Ecto neural progenitor cell (in vitro differentiated cells): ENCODE data around the gene GRAMD4.

Experiments used
- DNase-seq: peaks from one replicate; pipeline ENCODE4 v3.0.0-alpha.2; 2018; ENCODE audit warnings: low spot score

The GRAMD4 gene

DNA sequence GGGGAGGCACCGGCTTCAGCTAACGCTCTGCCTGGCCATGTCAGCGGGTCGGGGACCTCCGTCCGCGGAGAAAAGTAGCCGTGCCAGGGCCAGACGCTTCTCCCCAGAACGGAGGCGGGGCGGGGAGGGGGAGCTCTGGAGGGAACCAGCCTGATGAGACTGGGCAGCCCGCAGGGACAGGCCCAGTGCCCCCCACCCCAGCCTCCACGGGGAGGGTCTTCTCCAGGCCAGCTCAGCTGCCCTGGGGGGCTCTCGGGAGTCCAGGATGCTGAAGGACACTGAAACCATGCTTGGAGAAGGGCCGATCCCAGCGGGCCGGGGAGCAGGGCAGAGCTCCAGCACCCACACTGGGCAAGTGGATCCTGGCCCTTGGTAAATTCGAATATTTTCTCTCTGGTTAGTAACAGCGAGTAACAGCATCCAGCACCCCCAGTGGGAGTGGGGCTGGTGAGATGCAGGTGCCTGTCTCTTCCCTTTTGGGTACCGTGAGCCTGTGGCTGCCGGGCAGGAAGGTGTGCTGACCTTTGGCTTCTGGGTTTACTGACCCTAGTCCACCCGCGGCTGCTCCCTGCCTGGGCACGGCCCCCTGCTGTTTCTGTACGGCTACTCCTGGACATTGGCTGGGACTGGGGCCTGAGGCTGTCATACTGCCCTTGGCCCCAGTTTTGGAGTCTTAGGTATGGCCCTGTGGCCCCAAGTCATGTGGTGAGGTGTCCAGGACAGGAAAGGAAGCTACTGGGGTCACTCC is 35.8 kb downstream of the GRAMD4 start:
- DNase-seq = no peak

DNA sequence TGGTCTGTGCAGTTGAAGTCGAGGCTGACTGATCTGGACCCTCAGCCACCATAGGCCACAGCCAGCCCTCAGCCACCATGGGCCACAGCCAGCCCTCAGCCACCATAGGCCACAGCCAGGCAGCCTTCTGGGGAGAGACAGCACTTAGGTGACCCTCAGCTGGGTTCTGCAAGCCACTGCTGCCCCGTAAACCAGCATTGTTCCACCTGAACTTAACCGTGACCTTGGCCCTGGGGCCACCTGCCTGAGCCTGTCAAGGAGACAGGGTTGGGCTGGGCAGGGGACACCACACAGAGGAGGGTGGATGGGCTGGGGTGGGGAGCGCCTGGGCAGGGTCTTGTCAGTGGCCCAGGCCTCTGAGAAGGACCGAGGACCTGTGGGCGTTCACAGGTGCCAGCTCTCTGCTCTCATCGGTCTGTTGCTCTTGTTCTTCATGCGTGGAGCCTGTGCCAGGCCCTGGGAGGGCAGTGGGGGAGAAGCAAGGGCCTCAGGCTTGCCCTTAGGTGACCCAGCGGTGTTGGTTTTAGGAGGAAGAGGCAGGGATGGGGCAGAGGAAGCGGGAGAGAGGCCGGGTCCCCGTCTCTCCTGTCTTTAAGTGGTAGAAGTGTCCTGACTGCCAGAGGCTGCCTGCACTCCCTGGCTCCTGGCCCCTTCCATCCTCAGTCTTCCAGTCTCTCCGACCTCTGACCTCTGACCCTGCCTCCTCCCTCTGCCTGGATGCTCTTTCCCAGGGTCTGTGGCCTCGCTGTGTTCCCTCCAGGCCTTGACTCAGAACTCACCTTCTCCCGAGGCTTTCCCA is 36.9 kb downstream of the GRAMD4 start:
- DNase-seq = no peak

DNA sequence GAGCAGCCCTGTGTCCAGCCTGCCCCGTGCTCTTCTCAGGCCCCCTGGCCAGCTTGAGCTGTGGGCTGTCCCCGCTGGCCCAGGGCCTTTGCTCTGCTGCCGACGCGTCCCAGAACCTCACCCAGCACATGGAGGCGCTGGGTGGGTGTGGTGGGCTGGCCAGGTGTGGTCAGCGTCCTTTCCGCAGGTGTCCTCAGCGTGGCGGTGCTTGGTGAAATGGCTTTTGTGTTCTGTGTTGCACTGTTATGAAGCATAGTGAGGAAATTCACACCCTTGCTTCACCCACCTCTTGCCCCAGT is 37.4 kb downstream of the GRAMD4 start:
- no peak for DNase-seq

DNA sequence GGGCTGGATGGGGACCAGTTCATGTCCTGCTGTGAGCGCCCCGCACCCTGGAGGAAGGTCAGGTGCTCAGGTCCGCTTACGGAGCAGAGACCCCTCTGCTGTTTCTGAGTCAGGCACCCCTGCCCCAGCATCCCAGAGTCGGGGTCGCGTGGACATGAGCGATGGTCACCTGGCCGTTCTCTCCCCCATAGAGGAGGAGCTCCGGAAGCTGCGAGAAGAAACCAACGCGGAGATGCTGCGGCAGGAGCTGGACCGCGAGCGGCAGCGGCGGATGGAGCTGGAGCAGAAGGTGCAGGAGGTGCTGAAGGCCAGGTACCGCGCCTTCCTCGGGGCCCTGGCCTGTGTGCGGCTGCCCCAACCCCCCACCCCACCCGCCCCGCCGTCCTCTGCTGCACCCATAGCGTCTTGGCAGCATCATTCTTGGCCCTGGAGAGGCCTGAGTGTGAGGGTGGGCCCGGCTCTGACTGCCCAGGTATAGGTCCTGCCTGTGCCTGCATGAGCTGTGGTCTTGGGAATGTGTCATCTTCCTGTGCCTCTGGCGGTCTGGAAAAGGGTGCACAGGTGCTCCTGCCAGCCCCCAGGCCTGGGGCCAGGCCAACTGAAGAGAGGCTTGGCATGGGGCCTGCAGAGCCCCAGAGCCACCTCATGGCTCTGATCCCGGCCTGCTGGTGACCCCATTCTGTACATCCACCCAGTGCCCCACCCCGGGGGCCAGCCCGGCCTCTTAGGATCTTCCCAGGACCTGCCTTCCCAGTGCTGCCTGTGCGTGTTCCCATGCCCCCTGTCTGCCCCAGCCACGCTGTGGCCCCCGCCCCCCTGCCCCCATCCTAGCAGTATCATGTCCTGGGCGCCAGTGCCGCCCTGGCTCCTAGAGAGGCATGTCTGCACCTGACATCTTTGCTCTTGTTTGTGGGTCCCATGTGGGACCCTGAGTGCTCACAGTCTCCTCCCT is 38.1 kb downstream of the GRAMD4 start:
- DNase-seq = no peak

DNA sequence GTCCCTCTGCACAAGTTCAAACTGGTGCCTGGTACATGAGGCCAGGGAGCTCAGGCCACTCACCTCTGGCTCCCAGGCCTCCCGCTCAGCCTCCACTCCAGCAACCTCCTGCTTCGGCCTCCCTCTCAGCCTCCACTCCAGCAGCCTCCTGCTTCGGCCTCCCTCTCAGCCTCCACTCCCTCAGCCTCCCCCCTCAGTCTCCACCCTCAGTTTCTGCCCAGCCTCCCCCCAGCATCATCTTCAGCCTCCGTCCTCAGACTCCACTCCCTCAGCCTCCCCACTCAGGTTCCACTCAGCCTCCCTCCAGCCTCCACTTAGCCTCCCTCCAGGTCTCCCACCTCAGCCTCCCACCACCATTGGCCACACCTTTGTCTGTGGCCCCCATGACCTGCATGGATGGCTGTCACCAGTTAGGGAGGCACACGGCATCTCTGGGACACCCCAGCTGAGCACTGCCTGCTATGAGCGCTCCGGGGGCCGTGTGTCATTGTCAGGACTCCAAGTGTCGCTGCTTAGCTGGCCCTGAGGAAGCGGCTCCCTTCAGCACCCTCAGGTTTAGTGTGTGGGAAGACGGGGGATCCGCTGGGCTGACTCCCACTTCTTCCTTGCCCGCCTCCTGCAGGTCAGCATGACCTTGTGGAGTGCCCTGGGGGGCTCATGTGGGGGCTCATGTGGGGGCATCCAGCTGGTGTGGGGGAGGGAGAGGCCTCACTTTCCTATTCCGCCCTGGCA is 39.0 kb downstream of the GRAMD4 start:
- no peak for DNase-seq

DNA sequence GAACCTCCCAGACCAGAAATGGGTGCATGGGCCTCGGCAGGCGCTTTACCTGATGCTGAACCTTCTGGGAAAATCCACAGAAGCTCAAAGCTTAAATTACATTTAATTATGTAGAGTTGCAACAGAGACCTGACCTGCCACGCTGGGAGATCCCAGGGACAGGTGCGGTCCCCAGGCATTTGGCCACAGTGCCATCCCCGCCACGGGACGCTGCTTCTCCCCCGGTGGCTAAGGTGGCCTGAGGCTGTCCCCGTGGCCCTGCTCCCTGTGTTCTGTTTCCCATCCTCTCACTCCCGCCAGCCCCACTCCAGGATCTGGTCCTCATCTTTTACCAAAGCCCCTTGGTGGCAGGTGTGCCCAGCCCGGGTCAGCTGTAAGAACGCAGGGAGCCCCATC is 39.6 kb downstream of the GRAMD4 start:
- no peak for DNase-seq

DNA sequence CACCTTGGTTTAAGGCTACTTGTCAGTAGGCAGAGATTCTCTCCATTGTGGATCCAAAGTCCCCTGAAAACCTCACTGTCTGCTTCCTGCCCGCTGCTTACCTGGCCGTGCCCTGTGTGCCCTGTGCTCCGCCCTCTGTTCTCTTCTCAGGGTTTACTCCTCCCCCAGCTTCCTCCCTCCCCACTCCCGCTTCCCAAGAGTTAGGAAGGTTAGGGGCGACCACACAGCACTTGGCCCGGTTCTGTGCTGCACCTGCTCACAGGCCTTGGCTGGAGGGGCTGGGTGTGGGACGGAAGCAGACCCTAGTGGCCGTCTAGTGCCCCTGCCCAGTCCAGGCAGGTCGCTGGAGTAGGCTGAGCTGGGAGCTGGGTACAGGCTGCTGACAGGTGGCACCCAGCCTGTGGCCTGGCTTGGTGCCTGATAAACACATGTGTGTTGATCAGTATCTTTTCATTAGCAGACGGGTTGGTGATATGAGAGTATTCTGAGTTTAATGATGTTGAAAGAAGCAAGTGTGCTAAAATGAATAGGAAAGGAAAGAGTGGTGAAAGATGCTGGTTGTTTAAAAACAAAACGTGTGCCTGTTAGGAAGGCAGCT is 40.5 kb downstream of the GRAMD4 start:
- DNase-seq = no peak

DNA sequence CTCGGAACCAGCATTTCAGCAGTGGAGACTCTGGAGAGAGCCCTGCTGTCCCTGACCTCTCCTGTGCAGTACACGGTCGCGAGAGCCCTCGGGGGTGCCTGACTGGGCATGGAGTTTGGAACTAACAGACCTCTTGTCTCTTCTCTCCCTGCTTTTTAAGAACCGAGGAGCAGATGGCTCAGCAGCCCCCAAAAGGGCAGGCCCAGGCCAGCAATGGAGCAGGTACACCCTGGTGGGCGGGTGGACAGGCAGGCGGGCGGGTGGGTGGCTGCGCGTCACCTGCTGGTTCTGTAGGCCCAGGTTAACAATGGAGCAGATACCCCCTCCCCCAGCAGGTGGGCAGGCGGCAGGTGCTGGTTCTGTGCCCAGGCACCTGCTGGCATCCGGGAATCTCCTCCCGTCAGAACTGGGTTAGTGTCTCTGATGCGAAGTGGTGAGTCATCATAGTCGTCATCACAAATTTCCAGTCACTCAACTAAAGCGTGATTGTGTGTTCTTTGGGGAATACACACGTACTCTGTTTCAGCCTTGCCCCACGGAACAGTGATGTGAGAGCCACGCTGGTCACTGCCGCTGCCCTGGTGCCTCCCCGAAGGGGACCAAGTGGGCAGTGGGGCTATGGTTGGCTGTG is 41.1 kb downstream of the GRAMD4 start:
- no peak for DNase-seq

DNA sequence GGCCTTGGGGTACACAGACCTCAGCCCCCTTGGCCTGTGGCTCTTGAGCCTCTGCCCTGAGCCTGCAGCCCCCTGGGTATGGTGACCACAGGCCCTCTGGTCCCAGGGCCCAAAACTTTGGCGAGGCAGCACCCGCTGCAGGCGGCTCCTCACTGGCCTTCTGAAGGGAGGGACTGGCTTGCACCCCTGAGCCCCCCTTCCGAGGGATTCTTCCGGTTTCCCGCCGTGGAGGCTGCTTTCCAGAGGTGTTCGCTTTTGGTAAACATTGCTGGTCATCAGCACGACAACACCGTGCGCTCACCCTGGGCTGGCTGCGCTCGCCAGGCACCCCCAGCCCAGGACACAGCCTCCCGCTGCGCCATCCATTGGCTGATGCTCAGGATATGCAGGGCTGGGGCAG is 42.0 kb downstream of the GRAMD4 start:
- DNase-seq = no peak

DNA sequence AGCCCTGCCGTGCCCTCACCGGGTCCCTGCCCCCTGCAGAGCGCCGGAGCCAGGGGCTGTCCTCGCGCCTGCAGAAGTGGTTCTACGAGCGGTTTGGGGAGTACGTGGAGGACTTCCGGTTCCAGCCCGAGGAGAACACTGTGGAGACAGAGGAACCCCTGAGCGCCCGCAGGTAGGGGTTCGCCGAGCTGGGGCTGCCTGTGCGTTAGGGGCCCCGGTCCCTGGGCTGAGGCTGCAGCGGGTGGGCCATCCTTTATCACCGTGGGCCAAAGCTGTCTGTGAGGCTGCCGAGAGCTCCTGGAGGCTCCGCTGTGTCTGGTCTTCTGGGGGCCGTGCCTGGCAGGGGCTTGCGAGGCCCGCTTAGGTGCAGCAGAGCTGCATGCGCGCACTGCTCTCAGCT is 42.8 kb downstream of the GRAMD4 start:
- DNase-seq = no peak

DNA sequence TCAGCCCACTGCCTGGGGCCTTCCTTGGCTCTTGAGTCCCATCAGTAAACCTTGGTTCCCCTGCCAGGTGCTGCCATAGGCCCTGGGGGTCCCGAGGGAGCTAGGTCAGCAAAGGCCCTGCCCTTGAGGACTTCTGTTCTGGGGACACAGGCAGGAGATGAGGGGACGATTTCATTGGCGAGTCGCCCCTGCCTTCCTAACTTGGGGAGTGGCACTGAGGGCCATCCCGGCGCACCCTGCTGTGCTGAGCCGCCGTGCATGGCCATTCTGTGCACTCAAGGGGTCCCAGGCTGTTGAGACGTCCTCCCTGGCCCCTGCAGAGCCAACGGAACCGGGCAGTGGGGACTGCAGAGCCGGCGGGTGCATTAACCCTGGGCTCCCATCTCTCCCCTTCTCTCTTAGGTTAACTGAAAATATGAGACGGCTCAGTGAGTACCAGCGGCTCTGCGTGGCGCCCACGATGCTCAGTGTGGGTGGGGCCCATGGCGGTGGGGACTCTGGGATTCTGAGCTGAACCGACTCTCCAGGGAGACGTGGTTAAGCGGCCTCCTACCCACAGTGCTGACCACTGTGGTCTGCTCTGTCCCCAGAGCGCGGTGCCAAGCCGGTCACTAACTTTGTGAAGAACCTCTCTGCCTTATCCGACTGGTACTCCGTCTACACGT is 43.4 kb downstream of the GRAMD4 start:
- DNase-seq = no peak

DNA sequence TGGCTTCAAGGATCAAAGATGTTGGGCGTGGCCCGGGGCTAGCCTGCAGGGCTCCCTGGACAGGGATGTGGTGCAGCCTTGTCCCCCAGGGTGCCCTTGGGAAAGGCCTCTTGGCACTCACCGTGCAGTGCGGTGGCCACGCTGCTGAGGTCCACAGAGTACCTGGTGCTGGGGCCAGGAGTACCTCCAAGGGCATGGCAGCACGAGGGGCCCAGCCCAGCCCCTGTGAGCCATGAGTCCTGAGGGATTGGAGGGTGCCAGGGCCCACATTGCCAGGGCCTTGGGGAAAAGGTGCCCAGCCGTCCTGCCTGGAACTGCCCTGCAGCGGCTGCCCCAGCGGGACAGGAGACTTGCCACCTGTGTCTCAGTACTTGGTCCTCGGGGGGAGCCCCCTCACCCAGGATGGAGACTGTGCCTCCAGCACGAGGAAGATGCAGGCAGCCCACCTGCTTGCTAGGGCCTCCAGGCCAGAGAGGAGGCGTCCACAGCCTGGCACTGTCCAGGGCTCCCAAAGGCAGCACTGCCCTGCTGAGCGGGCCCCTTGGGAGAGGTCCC is 44.2 kb downstream of the GRAMD4 start:
- no peak for DNase-seq

DNA sequence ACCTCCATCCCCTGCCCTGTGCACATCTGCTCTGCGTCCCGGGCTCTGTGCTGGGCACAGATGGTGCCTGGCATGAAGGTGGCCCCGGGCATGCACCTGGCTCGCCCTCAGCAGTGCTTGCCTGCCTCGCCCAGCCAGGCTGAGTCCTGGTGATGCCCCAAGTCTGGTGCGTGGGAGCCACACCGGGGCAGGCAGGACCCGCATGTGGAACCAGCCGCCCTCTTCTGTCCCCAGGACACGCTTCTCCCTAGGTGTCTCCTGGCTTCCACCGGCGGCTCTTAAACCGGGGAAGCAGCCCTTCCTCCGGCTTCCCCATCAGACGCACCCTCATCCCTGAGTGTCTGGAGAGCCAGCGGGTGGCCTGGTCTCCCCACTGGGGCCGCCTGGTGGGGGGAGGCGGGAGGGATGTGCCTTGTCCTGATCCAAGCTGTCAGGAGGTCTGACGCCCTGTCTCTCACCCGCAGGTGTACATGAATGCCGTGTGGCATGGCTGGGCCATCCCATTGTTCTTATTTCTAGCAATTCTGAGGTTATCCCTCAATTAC is 45.0 kb downstream of the GRAMD4 start:
- DNase-seq = no peak

DNA sequence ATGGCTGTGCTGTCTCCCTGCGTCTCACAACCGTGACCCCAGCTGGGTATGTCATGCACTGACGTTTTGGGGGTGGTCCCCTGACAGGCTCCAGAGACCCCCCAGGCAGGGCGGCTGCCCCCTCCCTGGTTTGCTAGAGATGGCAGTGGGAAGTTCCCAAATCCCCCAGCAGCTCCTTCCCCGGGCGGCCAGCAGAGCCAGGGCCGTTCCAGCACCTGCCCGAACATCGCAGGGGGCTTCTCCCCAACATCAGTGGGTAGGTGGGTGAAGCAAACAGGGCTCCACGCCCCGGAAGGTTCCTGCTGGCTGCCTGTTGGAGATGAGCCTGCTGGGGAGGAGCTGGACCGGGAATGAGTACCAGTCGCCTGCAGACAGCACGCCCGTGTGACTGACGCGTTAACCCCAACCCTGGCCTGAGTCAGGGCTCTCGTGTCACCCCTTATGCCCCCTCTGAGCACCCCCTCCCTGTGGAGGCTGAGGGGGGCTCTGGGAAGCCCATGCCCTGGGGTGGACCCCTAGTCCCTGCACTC is 45.6 kb downstream of the GRAMD4 start:
- DNase-seq = no peak

DNA sequence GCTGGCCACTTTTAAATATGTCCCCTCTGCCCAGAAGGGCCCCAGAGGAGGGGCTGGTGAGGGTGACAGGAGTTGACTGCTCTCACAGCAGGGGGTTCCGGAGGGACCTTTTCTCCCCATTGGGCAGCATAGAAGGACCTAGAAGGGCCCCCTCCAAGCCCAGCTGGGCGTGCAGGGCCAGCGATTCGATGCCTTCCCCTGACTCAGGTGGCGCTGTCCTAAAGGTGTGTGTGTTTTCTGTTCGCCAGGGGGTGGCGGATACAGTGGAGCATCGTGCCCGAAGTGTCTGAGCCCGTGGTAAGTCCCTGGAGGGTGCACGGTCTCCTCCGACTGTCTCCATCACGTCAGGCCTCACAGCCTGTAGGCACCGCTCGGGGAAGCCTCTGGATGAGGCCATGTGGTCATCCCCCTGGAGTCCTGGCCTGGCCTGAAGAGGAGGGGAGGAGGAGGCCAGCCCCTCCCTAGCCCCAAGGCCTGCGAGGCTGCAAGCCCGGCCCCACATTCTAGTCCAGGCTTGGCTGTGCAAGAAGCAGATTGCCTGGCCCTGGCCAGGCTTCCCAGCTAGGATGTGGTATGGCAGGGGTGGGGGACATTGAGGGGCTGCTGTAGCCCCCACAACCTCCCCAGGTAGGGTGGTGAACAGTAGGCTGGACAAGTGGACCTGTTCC is 46.5 kb downstream of the GRAMD4 start:
- no peak for DNase-seq

DNA sequence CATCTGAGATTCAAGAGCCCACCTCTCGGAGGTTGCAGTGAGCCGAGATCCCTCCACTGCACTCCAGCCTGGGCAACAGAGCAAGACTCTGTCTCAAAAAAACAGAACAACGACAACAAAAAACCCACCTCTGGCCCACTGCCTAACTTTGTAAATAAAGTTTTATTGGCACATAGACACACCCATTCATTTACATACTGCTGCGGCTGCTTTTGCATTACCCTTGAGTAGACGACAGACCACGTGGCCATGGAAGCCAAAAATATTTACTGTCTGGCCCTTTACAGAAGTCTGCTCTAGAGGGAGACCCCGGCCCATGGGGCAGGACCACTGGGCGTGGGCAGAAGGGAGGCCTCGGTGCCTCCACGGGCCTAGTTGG is 47.0 kb downstream of the GRAMD4 start:
- DNase-seq = no peak

DNA sequence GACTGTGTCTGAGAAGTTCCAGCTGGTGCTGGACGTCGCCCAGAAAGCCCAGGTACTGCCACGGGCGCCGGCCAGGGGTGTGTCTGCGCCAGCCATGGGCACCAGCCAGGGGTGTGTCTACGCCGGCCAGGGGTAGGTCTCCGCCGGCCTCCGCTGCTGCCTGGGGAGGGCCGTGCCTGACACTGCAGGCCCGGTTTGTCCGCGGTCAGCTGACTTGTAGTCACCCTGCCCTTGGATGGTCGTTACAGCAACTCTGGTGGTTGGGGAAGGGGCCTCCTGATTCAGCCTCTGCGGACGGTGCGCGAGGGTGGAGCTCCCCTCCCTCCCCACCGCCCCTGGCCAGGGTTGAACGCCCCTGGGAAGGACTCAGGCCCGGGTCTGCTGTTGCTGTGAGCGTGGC is 47.9 kb downstream of the GRAMD4 start:
- DNase-seq = no peak

DNA sequence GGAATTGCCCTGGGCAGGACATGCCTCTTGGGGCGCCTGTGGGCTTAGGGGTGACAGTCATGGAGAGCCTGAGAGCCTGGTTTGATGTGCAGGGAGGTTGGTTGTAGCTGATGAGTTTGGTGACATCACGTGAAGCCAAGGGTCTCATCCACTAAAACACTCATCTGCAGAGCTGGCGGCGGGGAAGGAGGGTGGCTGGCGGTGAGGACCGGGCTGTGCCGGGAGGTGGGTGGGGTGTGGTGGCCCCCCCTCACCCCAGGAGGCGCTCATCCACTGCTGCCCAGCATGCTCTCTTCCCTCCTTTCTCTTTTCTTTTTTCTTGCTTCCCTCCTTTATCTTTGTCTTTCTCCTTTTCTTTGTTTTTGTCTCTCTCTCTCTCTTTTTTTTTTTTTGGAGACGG is 49.0 kb downstream of the GRAMD4 start:
- DNase-seq = no peak

DNA sequence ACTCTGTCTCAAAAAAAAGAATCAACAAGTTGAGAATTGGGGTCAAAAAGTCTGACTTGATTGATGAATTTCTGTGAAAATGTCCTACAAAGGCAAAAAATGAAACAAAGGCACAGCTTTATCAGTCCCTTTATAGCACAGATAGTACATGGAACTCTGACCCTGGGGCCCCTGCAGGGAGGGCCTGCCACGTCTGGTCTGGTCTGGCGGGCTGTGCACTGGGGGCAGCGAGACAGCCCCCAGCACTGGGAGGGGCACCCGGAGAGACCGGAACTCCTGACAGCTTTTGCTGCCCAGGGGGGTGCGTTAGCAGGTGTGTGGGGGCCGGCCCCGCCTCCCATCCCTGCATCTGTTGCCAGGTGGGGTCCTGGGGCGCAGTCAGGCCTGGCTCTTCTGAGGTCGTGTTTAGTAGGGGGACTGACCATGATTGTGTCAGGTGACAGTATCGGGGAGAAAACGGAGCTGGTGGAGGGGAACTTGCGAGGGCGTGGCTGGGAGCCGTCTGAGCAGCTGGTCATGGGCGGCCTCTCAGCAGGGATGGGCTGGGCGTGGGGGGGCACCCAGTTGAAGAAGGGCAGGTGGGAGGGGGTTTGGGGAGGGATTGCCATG is 51.7 kb downstream of the GRAMD4 start:
- no peak for DNase-seq
